ENCODE results near the gene ZNF224. TPM values are rescaled to one million over a fixed set of nuclear protein-coding genes. Genes with fewer than 3 reads are reported as not detected.

Gene ZNF224
- total RNA-seq (2022) (24.7 and 25.9 TPM in 2 replicates), Bru-seq, nascent RNA (percentile 80 among the genes with signal in this experiment), BruChase-seq, experiment 1, labeled RNA remaining after a 2-hour chase (percentile 90 among the genes with signal in this experiment), BruChase-seq, experiment 2, labeled RNA remaining after a 6-hour chase (percentile 75 among the genes with signal in this experiment)
- long read RNA-seq, transcript ZNF224-201 (6 exons, 3,980 nt): major isoform, 5 of 18 reads
- long read RNA-seq, partial matches to known transcripts: 4 of 18 reads
- long read RNA-seq, other reads (novel, unspliced or antisense): 6 of 18 reads

DNA sequence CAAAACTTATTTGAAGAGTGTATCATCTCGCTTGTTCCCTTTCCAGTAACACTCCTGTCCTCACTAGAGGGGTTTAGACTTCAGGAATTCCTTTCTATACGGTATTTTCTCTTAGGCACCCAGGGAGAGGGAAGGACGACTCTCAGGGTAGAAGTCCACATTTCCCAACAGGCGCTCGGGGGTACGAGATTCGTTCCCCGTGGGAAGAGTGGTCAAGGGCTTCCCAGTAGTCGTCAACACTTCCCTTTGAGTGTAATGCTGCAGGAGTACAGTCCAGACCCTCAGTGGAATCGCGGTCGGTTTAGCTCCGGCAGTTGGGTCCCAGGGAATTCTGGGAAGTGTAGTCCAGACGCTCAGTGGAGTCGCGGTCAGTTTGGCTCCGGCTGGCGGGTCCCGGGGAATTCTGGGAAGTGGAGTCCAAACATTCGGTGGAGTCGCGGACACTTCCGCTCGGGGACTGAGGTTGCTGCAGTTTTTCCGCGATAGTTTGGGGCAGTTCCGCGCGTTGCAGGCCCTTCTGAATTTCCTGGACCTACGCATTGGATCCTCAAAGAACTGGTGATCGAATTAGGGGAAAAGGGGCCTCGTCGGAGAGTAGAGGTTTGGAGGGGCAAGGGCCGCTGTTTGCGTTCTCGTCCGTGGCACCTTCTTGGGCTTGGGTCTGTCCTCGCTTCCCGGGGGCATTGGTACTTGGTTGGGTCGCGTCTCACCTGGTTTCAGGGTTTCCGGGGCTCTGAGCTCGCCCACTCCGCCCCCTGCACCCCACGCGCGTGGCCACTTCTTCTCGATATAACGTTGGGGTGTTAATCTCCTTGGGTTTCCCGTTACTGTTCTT is at the start of gene ZNF224:
ZNF224 (plus strand) TSS at position 431 of the 835 bp plus-strand sequence. CDS start 3,513 bp downstream, outside the sequence.
- peak; percentile 92 to 94 for DNase-seq
- Histone ChIP-seq H3K27me3 (replicated peaks; ENCODE audit: control insufficient read depth, insufficient read depth, low read length) (no peaks in the 10 kb centered on the region), H3K36me3 (ENCODE audit: control insufficient read depth, insufficient read depth, low read length) (no peaks in the 10 kb centered on the region), H3K4me1 (no peaks in the 10 kb centered on the region), H3K4me3 (ENCODE audit: low read depth, low read length) (peak within 1 kb of the TSS; percentile 74), H3K9me3 (no peaks in the 10 kb centered on the region)
- Mint-ChIP-seq H3K9me3 (ENCODE audit: unreplicated experiment) (no peaks in the 10 kb centered on the region), H3K36me3 (ENCODE audit: insufficient read depth, unreplicated experiment) (peaks cover 20% of the 10 kb centered on the region), H3K27me3 (ENCODE audit: insufficient read depth, unreplicated experiment) (no peaks in the 10 kb centered on the region), H3K4me1 (ENCODE audit: low read depth, unreplicated experiment) (no peaks in the 10 kb centered on the region), H3K27ac (ENCODE audit: unreplicated experiment) (peak within 1 kb of the TSS; percentile 90), H3K4me3 (ENCODE audit: unreplicated experiment) (peak within 1 kb of the TSS; percentile 92)
- ChIA-PET CTCF (interaction anchor here (1.1 kb wide), 1 partner anchor 43 kb away, joined by 3 read pairs; no protein-coding TSS in a partner anchor), POLR2A (interaction anchor here (0.6 to 1.7 kb wide), 4 partner anchors 43 to 344 kb away, joined by 3 to 7 read pairs (median 4); partner anchors contain the start of genes ZNF226 and ZNF45)
- no TSS peak for BruUV-seq (replicated peaks)
- intact Hi-C loops (cut with micrococcal nuclease; ENCODE audit: unreplicated experiment): loop anchor here (1.0 to 5.0 kb wide), 8 partner anchors 19 to 143 kb away; partner anchors contain the start of genes ZNF221, ZNF222, ZNF225 and ZNF226
- TF ChIP-seq, protein P1, sequence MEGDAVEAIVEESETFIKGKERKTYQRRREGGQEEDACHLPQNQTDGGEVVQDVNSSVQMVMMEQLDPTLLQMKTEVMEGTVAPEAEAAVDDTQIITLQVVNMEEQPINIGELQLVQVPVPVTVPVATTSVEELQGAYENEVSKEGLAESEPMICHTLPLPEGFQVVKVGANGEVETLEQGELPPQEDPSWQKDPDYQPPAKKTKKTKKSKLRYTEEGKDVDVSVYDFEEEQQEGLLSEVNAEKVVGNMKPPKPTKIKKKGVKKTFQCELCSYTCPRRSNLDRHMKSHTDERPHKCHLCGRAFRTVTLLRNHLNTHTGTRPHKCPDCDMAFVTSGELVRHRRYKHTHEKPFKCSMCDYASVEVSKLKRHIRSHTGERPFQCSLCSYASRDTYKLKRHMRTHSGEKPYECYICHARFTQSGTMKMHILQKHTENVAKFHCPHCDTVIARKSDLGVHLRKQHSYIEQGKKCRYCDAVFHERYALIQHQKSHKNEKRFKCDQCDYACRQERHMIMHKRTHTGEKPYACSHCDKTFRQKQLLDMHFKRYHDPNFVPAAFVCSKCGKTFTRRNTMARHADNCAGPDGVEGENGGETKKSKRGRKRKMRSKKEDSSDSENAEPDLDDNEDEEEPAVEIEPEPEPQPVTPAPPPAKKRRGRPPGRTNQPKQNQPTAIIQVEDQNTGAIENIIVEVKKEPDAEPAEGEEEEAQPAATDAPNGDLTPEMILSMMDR (IDR thresholded peaks at IDR 0.05; ENCODE audit: insufficient read depth in 1 of 2, low read depth in 1 of 2, low read length in 1 of 2, severe bottlenecking in 1 of 2, unreplicated experiment in 1 of 2): no peak

DNA sequence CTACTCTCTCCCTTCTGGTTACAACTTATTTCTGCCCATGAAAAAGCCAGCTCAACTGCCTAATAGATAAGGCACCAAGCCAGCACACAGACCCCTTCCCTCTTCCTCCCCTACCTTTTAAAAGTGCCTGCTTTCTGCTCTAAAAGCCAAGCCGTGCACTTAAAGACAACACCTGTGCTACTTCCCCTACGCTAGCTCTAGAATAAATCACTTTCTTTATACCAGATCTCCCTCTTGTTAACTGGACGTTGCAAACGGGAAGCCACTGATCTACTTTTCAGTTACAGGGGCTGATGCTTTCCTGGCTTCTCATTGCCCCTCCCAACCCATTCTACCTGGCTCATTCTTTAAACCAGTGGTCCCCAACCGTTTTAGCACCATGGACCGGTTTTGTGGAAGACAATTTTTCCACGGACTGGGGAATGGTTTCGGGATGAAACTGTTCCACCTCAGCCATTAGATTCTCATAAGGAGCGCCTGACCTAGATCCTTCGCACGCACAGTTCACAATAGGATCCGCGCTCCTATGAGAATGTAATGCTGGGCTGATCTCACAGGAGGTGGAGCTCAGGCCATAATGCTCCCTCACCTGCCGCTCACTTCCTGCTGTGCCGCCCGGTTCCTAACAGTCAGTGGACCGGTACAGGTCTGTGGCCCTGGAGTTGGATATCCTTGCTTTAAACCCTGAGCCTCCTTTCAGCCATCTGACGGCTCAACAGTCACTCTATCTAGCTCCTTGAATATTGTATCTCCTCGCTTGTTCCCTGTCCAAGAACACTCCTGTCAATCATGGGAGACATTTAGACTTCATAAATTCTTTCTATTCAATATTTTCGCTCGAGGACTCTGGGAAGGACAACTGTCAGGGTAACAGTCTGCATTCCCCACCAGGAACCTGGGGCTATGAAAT is 43.2 kb upstream of the ZNF224 start:
- ChIA-PET POLR2A (interaction anchor here (0.5 to 1.1 kb wide), 8 partner anchors 33 to 224 kb away, joined by 3 to 8 read pairs (median 5); partner anchors contain the start of genes ZNF224, ZNF226, ZNF227 and ZNF283), CTCF (interaction anchor here (0.5 to 1.1 kb wide), 3 partner anchors 44 to 224 kb away, joined by 3 to 4 read pairs (median 3); partner anchors contain the start of gene ZNF283)
- intact Hi-C loops (cut with micrococcal nuclease; ENCODE audit: unreplicated experiment): loop anchor here (1.0 to 10.0 kb wide), 7 partner anchors 21 to 96 kb away; partner anchors contain the start of genes ZNF155, ZNF221, ZNF222 and ZNF224

More for the DNA sequence above, 43.2 kb upstream of the ZNF224 start:
- Mint-ChIP-seq H3K4me1 (ENCODE audit: low read depth, unreplicated experiment) (peaks cover 30% of the 10 kb centered on the region), H3K4me3 (ENCODE audit: unreplicated experiment) (peak overlapping the region; percentile 74), H3K36me3 (ENCODE audit: insufficient read depth, unreplicated experiment) (peaks cover 30% of the 10 kb centered on the region), H3K27ac (ENCODE audit: unreplicated experiment) (peak overlapping the region; percentile 85), H3K27me3 (ENCODE audit: insufficient read depth, unreplicated experiment) (no peaks in the 10 kb centered on the region), H3K9me3 (ENCODE audit: unreplicated experiment) (no peaks in the 10 kb centered on the region)
- H3K4me3 ChIP-seq (ENCODE audit: low read depth, low read length): peak overlapping the region; percentile 69
- H3K27me3 ChIP-seq (replicated peaks; ENCODE audit: control insufficient read depth, insufficient read depth, low read length): no peaks in the 10 kb centered on the region
- TF ChIP-seq, protein P1 (IDR thresholded peaks at IDR 0.05; ENCODE audit: insufficient read depth in 1 of 2, low read depth in 1 of 2, low read length in 1 of 2, severe bottlenecking in 1 of 2, unreplicated experiment in 1 of 2): no peak
- DNase-seq: peak; percentile 74 to 78
- BruUV-seq (replicated peaks): TSS peak; percentile 66
- peaks cover 7% of the 10 kb centered on the region; the same call in 1 of the 2 replicates for H3K9me3 ChIP-seq
- peaks cover 7% of the 10 kb centered on the region for H3K4me1 ChIP-seq
- peaks cover 4% of the 10 kb centered on the region; the same call in 1 of the 2 replicates for H3K36me3 ChIP-seq (ENCODE audit: control insufficient read depth, insufficient read depth, low read length)
